Endometrial microvascular endothelial cells (primary cell): ENCODE measurements around the gene PDIA2. TPM values are rescaled to one million over a fixed set of nuclear protein-coding genes. Genes with fewer than 3 reads are reported as not detected.
"Not testable (repeated sequence)": the region's sequence is repeated elsewhere in the genome, so short reads cannot be mapped to it uniquely, and the experiment has no call there.

Experiments
- in situ Hi-C: cut with HindIII; loops from 2 replicates; pipeline ENCODE4 v1.10.0; 2017; ENCODE audit warnings: low sequenced_read_pairs, low pct_unique_long_range_greater_than_20kb; ENCODE audit errors: inconsistent ontology term
- total RNA-seq: library from RNA; depleted of rRNA; stranded (reverse); fragments of >200 nt; gene quantifications from one replicate; pipeline ENCODE4 v1.2.3, GENCODE V29; 2015; ENCODE audit errors: inconsistent ontology term

The PDIA2 gene
- total RNA-seq, 1 donor from 2014 or later: 0.28 TPM

- in situ Hi-C loops: no loop called here
Observed at GRCh38 chr16:262121-262745, 20.7 kb upstream of the PDIA2 start.

GRCh38 chr16:263182-263774, 19.7 kb upstream of the PDIA2 start:
- in situ Hi-C loops: no loop called here

GRCh38 chr16:263944-264343, 19.0 kb upstream of the PDIA2 start:
- in situ Hi-C loops: no loop called here

GRCh38 chr16:264440-264951, 18.5 kb upstream of the PDIA2 start:
- in situ Hi-C loops: no loop called here

- in situ Hi-C loops: no loop called here
Observed at GRCh38 chr16:265002-265529, 17.9 kb upstream of the PDIA2 start.

- in situ Hi-C loops: no loop called here
Observed at GRCh38 chr16:265711-266110, 17.3 kb upstream of the PDIA2 start.

GRCh38 chr16:266258-267164, 16.5 kb upstream of the PDIA2 start:
- in situ Hi-C loops: no loop called here

GRCh38 chr16:267562-267961, 15.4 kb upstream of the PDIA2 start:
- in situ Hi-C loops: not testable (repeated sequence)

- in situ Hi-C loops: no loop called here
Observed at GRCh38 chr16:268141-269053, 14.6 kb upstream of the PDIA2 start.

GRCh38 chr16:269061-269796, 13.7 kb upstream of the PDIA2 start:
- in situ Hi-C loops: no loop called here

GRCh38 chr16:270381-271255, 12.3 kb upstream of the PDIA2 start:
- in situ Hi-C loops: no loop called here

GRCh38 chr16:272633-273546, 10.1 kb upstream of the PDIA2 start:
- in situ Hi-C loops: no loop called here

GRCh38 chr16:273547-274421, 9.2 kb upstream of the PDIA2 start:
- in situ Hi-C loops: no loop called here

- in situ Hi-C loops: no loop called here
Observed at GRCh38 chr16:275041-275641, 7.8 kb upstream of the PDIA2 start.

GRCh38 chr16:275786-276232, 7.2 kb upstream of the PDIA2 start, which contains the start of gene RGS11:
TSS of gene RGS11 (minus strand) at chr16:275944. CDS start at chr16:275911, 33 bp downstream.
- in situ Hi-C loops: no loop called here
